HepG2 (cell line): Measurements from ENCODE around the gene NEUROG2. TPM values are rescaled to one million over a fixed set of nuclear protein-coding genes. Genes with fewer than 3 reads are reported as not detected.

Experiments used
- ATAC-seq: fragments of 200-7000 bp; cut with Tn5 transposase; 3 replicates; pipeline ENCODE4 v1.9.1; 2020; ENCODE audit warnings: mild to moderate bottlenecking, moderate library complexity
- BruUV-seq: library from RNA; stranded (reverse); fragments of 400-500 nt; replicated peaks from 2 replicates; lab custom pipeline; 2021; lab: Mats Ljungman, UMichigan
- CTCF ChIA-PET: fragments of 300-600 bp; formaldehyde crosslinking; extraction: SDS; loops from one replicate; lab custom pipeline; 2021; ENCODE audit warnings: low total read pairs, inconsistent platforms, low intra/inter-chr PET ratio; lab: Yijun Ruan, JAX
- POLR2A ChIA-PET: fragments of 350-600 bp; sonication (Branson Sonifier 250); formaldehyde crosslinking; loops from one replicate; lab custom pipeline; 2020; ENCODE audit warnings: antibody characterized with exemption, inconsistent platforms; lab: Yijun Ruan, JAX
- DNase-seq: peaks from one replicate; pipeline ENCODE4 v3.0.0-alpha.2; 2015; ENCODE audit warnings: low spot score
- FAIRE-seq: peaks from 3 replicates; lab custom pipeline; 2011; peaks lifted over from hg19 to GRCh38; lab: Jason Lieb, UNC
- H2AFZ ChIP-seq: one replicate; pipeline ENCODE4 v1.6.1; 2011; ENCODE audit warnings: low read length, inconsistent platforms
- H3K27ac ChIP-seq: fragments of 300-600 bp; 3 replicates; pipeline ENCODE4 v1.8.0; 2011; ENCODE audit warnings: mixed run types, mild to moderate bottlenecking, mixed read lengths, low read length, inconsistent platforms; ENCODE audit not compliant: insufficient read depth; ENCODE audit errors: extremely low read length
- H3K27me3 ChIP-seq, 2 experiments: fragments of 200-600 bp in 1 of 2; 2 replicates in 1 of 2; 3 replicates in 1 of 2; pipeline versions ENCODE4 v1.6.0 to v1.8.0; 2011; ENCODE audit warnings: low read length in 2 of 2, mild to moderate bottlenecking in 2 of 2, moderate library complexity in 2 of 2, inconsistent platforms in 1 of 2; ENCODE audit not compliant: insufficient read depth in 2 of 2, control insufficient read depth in 1 of 2
- H3K36me3 ChIP-seq, 2 experiments: fragments of 200-600 bp in 1 of 2; replicated peaks in 1 of 2; 2 replicates in 1 of 2; 3 replicates in 1 of 2; pipeline versions ENCODE4 v1.5.1 to v1.8.0; 2011; ENCODE audit warnings: low read length in 2 of 2, inconsistent platforms in 1 of 2; ENCODE audit not compliant: insufficient read depth in 2 of 2, control insufficient read depth in 1 of 2
- H3K4me1 ChIP-seq: 2 replicates; pipeline ENCODE4 v1.5.1; 2012; ENCODE audit warnings: low read length, inconsistent platforms; ENCODE audit not compliant: insufficient read depth
- H3K4me2 ChIP-seq: 2 replicates; pipeline ENCODE4 v1.6.0; 2011; ENCODE audit warnings: low read depth, low read length, inconsistent platforms
- H3K4me3 ChIP-seq, 3 experiments: fragments of 200-600 bp in 1 of 3; sonication (generic), shearing (Covaris generic) in 1 of 3; replicated peaks in 1 of 3; 2 replicates each; pipeline ENCODE4 v1.5.1; 2011 to 2016; ENCODE audit warnings: low read length in 3 of 3, inconsistent platforms in 2 of 3, low read depth in 2 of 3, mild to moderate bottlenecking in 2 of 3, control low read depth in 1 of 3, mixed read lengths in 1 of 3; ENCODE audit not compliant: insufficient read depth in 1 of 3
- H3K79me2 ChIP-seq: one replicate; pipeline ENCODE4 v1.6.1; 2011; ENCODE audit warnings: low read length, inconsistent platforms; ENCODE audit not compliant: insufficient read depth
- H3K9ac ChIP-seq: 2 replicates; pipeline ENCODE4 v1.6.0; 2011; ENCODE audit warnings: mild to moderate bottlenecking, low read depth, low read length, inconsistent platforms; ENCODE audit not compliant: insufficient read depth
- H3K9me3 ChIP-seq: 2 replicates; pipeline ENCODE4 v1.5.1; 2012; ENCODE audit warnings: mild to moderate bottlenecking, low read length
- H4K20me1 ChIP-seq: 2 replicates; pipeline ENCODE4 v1.6.0; 2011; ENCODE audit warnings: inconsistent platforms, mild to moderate bottlenecking, low read length, moderate library complexity; ENCODE audit not compliant: insufficient read depth
- CREM ChIP-seq, 2 experiments: sonication (generic) in 1 of 2; formaldehyde crosslinking in 1 of 2; IDR thresholded peaks; 2 replicates each; pipeline versions ENCODE4 v1.4.0 to v1.6.1; 2016 to 2020; ENCODE audit warnings: antibody characterized with exemption in 1 of 2, mild to moderate bottlenecking in 1 of 2, missing genetic modification reagents in 1 of 2
- EZH2 ChIP-seq: conservative IDR thresholded peaks from 2 replicates; pipeline ENCODE4 v1.6.1; 2012; ENCODE audit warnings: mild to moderate bottlenecking, low read depth, low read length, moderate library complexity
- FOXM1 ChIP-seq: sonication (generic); formaldehyde crosslinking; IDR thresholded peaks from 2 replicates; pipeline ENCODE4 v1.5.0; 2020; ENCODE audit warnings: missing genetic modification reagents
- JUNB ChIP-seq: sonication (generic); formaldehyde crosslinking; IDR thresholded peaks from 2 replicates; pipeline ENCODE4 v1.8.0; 2022; ENCODE audit warnings: missing genetic modification reagents, mild to moderate bottlenecking, borderline replicate concordance
- TMF1 ChIP-seq: sonication (generic); formaldehyde crosslinking; IDR thresholded peaks from 2 replicates; pipeline ENCODE4 v1.8.1; 2022; ENCODE audit warnings: low read depth, missing genetic modification reagents
- WGBS: methylation state at CpG from one replicate; pipeline ENCODE4 v1.1.6; 2017; ENCODE audit warnings: low lambda C conversion rate; 5-methylcytosine and 5-hydroxymethylcytosine counted together
- in situ Hi-C: cut with HindIII; loops from 2 replicates; pipeline ENCODE4 v1.10.0; 2017; ENCODE audit warnings: low pct_unique_long_range_greater_than_20kb; ENCODE audit not compliant: extremely low pct_ligation_motif_present
- intact Hi-C: fragments of 100-400 bp; cut with micrococcal nuclease; formaldehyde crosslinking; loops from one replicate; pipeline ENCODE4 v1.10.0; 2022; ENCODE audit not compliant: unreplicated experiment
- polyA plus RNA-seq, 8 experiments: library from polyadenylated mRNA; depleted of rRNA in 3 of 8; stranded (reverse) in 7 of 8; unstranded in 1 of 8; fragments of >200 nt; fragmentation: Illumina TruSeq in 4 of 8; extraction: Trizol in 4 of 8; gene quantifications; 2 replicates each; pipeline versions ENCODE4 v1.2.1 to v1.2.3, GENCODE V29; 2011 to 2016; ENCODE audit warnings: low read depth in 4 of 8, missing spikeins in 1 of 8, mixed read lengths in 1 of 8; ENCODE audit not compliant: insufficient read depth in 1 of 8
- total RNA-seq, 5 experiments: library from RNA; depleted of rRNA; stranded (reverse); fragments of >200 nt; fragmentation: Illumina TruSeq; extraction: Trizol; gene quantifications; 2 replicates each; pipeline ENCODE4 v1.2.3, GENCODE V29; 2016; ENCODE audit warnings: low read depth in 1 of 5

Gene NEUROG2
- total and polyA plus RNA-seq, 2 of the 13 experiments (the other 11 are each of a cell fraction or from before 2014, with no cell fraction given), result not detected

GRCh38 chr4:112513971-112514646, 1.9 kb downstream of the NEUROG2 start:
- H3K4me2 ChIP-seq, result peak overlapping the region; percentile 90; the same call in 1 of the 2 replicates
- TF ChIP-seq EZH2 (peak; percentile 27; the same call in 1 of the 2 replicates), FOXM1 (CRISPR knock-in tag) (no peak)
- TF ChIP-seq, all 625 proteins: peak for 1
- no peak for DNase-seq
- no peak for ATAC-seq
- H3K36me3 ChIP-seq, result no peaks in the 10 kb centered on the region
- H4K20me1 ChIP-seq, result no peaks in the 10 kb centered on the region
- CTCF ChIA-PET, result no interaction called here
- WGBS, result 3% methylated on average over 15 of the region's 15 CpGs
- no peaks in the 10 kb centered on the region for H3K9me3 ChIP-seq
- intact Hi-C loops (loop anchor here (10.0 kb wide), 1 partner anchor 109 kb away; no protein-coding TSS in a partner anchor), in situ Hi-C loops (no loop called here)
- H3K79me2 ChIP-seq, result no peaks in the 10 kb centered on the region
- BruUV-seq, result no TSS peak
- no peak overlapping the region for H3K27ac ChIP-seq
- POLR2A ChIA-PET, result no interaction called here
- no peak for FAIRE-seq
- peaks cover 6 to 76% of the 10 kb centered on the region in 2 experiments; a peak in 4 of 5 replicates for H3K27me3 ChIP-seq
- H2AFZ ChIP-seq, result no peak overlapping the region
- H3K9ac ChIP-seq, result no peak overlapping the region
- no peak overlapping the region; a peak in 1 of 6 replicates for H3K4me3 ChIP-seq
- H3K4me1 ChIP-seq, result peaks cover 14% of the 10 kb centered on the region; the same call in 1 of the 2 replicates

- in situ Hi-C loops, result no loop called here
- BruUV-seq, result no TSS peak
- H3K9ac ChIP-seq, result no peak overlapping the region
- FAIRE-seq (no peak), ATAC-seq (no peak), DNase-seq (no peak)
- no peaks in the 10 kb centered on the region for H3K36me3 ChIP-seq
- H3K4me1 ChIP-seq, result peaks cover 14% of the 10 kb centered on the region; the same call in 1 of the 2 replicates
- H3K27me3 ChIP-seq, result peaks cover 6 to 64% of the 10 kb centered on the region in 2 experiments; a peak in 4 of 5 replicates
- 24% methylated on average over 4 of the region's 4 CpGs for WGBS
- no peaks in the 10 kb centered on the region for H4K20me1 ChIP-seq
- H3K4me3 ChIP-seq, result no peak overlapping the region
- CTCF ChIA-PET, result no interaction called here
- intact Hi-C loops, result loop anchor here (10.0 kb wide), 1 partner anchor 107 kb away; no protein-coding TSS in a partner anchor
- TF ChIP-seq CREM (IDR thresholded peaks at IDR 0.05) (no peak), CREM (CRISPR knock-in tag; IDR thresholded peaks at IDR 0.05) (no peak), TMF1 (no peak), JUNB (no peak)
- no peak overlapping the region for H3K4me2 ChIP-seq
- H3K79me2 ChIP-seq, result no peaks in the 10 kb centered on the region
- POLR2A ChIA-PET, result no interaction called here
- no peak overlapping the region for H2AFZ ChIP-seq
- no peak overlapping the region for H3K27ac ChIP-seq
- no peaks in the 10 kb centered on the region for H3K9me3 ChIP-seq
Observed at GRCh38 chr4:112511803-112512118, 4.2 kb downstream of the NEUROG2 start.
